Colonic mucosa (tissue), 4 donors: ENCODE data around the gene AIG1. TPM values are rescaled to one million over a fixed set of nuclear protein-coding genes. Genes with fewer than 3 reads are reported as not detected.

Experiments
- DNase-seq: peaks from one replicate; pipeline ENCODE4 v3.0.0-alpha.2; 2020
- H3K27ac ChIP-seq: fragments of 200-600 bp; one replicate; pipeline ENCODE4 v1.8.0; 2021
- H3K27me3 ChIP-seq: fragments of 200-600 bp; one replicate; pipeline ENCODE4 v1.8.0; 2021
- H3K36me3 ChIP-seq: fragments of 200-600 bp; one replicate; pipeline ENCODE4 v1.8.0; 2021
- H3K4me1 ChIP-seq: fragments of 200-600 bp; one replicate; pipeline ENCODE4 v1.8.0; 2021; ENCODE audit warnings: mild to moderate bottlenecking
- H3K4me3 ChIP-seq: fragments of 200-600 bp; one replicate; pipeline ENCODE4 v1.8.0; 2021
- H3K9ac ChIP-seq, 2 donors: one replicate each; pipeline ENCODE4 v1.7.0; 2013; ENCODE audit warnings: control low read depth in 2 of 2, low read depth in 2 of 2, low read length in 2 of 2
- H3K9me3 ChIP-seq: fragments of 200-600 bp; one replicate; pipeline ENCODE4 v1.8.0; 2021
- intact Hi-C: fragments of 100-400 bp; cut with DNase I; formaldehyde crosslinking; loops from one replicate; pipeline ENCODE4 v1.14.1; 2022
- total RNA-seq, 2 donors: library from RNA; stranded (reverse); fragmentation: NEBNext Ultra II Directional in 1 of 2; extraction: Animal tissue kit (Norgen Biotek cat#: 25700) in 1 of 2; gene quantifications; one replicate each; pipeline ENCODE4 v1.2.1, GENCODE V29; 2021
- TF ChIP-seq, protein P1 (sequence below): fragments of 200-600 bp; IDR thresholded peaks from one replicate; pipeline ENCODE4 v1.8.0; 2022; ENCODE audit warnings: antibody characterized with exemption, mild to moderate bottlenecking
- donor health status: healthy.
- donor health status: DM: no; HTN: no; CAD: no.
- donor health status: DM: no; HTN: no; CAD: no.

AIG1 gene
- total RNA-seq, 2 donors from 2014 or later: 24.2 to 28.8 TPM

DNA sequence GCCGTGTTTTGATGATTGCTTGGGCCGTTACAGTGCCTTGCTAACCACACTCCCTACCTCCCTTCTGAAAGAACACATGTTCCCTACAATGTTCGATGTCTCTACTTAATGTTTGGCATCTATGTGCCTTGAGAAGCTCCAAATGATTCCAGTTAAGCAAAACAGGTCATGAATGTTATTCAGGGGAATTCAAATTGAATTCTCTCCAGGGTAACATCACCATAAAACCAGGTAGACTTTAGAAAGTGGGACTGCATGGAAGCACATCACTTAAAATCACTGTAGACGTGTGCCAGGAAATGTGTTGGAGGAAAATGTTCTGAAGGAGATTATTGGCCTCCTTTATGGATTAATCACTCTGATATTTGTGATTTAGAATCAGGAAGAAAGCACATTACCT lies 261.7 kb downstream of the AIG1 start:
- H3K9me3 ChIP-seq: no peaks in the 10 kb centered on the region
- TF ChIP-seq, protein P1, sequence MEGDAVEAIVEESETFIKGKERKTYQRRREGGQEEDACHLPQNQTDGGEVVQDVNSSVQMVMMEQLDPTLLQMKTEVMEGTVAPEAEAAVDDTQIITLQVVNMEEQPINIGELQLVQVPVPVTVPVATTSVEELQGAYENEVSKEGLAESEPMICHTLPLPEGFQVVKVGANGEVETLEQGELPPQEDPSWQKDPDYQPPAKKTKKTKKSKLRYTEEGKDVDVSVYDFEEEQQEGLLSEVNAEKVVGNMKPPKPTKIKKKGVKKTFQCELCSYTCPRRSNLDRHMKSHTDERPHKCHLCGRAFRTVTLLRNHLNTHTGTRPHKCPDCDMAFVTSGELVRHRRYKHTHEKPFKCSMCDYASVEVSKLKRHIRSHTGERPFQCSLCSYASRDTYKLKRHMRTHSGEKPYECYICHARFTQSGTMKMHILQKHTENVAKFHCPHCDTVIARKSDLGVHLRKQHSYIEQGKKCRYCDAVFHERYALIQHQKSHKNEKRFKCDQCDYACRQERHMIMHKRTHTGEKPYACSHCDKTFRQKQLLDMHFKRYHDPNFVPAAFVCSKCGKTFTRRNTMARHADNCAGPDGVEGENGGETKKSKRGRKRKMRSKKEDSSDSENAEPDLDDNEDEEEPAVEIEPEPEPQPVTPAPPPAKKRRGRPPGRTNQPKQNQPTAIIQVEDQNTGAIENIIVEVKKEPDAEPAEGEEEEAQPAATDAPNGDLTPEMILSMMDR: no peak

DNA sequence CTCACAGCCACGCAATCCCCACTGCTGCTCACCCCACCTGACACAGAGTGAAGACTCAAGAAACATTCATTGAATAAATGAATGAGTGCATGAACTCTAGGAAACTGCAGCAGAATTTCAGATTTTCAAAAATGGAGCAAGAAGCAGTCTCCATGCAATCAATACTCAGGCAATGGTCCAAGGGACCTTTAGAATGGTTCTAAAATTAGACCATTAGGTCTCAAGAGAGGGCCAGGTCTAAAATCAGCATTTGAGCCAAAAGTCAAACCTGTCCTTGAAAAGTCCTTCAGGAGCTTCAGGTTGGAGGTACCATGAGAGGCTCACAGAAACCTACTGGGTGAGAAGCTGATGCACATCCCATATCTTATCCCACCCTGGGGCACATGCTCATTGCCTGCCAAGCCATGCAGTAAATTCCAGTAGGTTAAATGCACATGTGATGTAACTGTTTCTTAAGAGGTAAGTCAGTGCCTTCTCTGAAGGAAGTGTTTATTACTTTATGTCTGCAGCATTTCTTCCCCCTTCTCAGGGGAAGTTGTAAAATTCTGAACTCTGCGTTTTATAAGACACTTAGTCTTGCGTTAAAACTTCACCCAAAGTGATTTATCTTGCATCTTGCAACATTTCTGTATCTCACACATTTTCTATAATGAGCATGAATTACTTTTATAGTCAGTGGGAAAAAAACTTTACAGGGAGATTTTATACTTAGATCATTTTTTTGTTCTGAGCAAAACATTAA lies 263.2 kb downstream of the AIG1 start:
- no peak for DNase-seq
- no peak overlapping the region for H3K9ac ChIP-seq
- no peaks in the 10 kb centered on the region for H3K9me3 ChIP-seq
- intact Hi-C loops: no loop called here
- H3K27ac ChIP-seq: no peak overlapping the region
- H3K4me1 ChIP-seq: no peaks in the 10 kb centered on the region
- TF ChIP-seq, protein P1: no peak
- H3K4me3 ChIP-seq: no peak overlapping the region
- H3K27me3 ChIP-seq: no peaks in the 10 kb centered on the region
- H3K36me3 ChIP-seq: no peaks in the 10 kb centered on the region

More for the DNA sequence above, 261.7 kb downstream of the AIG1 start:
- Histone ChIP-seq H3K9ac (no peak overlapping the region), H3K27me3 (no peaks in the 10 kb centered on the region), H3K36me3 (no peaks in the 10 kb centered on the region), H3K27ac (no peak overlapping the region), H3K4me1 (no peaks in the 10 kb centered on the region), H3K4me3 (no peak overlapping the region)
- intact Hi-C loops: no loop called here
- DNase-seq: no peak

DNA sequence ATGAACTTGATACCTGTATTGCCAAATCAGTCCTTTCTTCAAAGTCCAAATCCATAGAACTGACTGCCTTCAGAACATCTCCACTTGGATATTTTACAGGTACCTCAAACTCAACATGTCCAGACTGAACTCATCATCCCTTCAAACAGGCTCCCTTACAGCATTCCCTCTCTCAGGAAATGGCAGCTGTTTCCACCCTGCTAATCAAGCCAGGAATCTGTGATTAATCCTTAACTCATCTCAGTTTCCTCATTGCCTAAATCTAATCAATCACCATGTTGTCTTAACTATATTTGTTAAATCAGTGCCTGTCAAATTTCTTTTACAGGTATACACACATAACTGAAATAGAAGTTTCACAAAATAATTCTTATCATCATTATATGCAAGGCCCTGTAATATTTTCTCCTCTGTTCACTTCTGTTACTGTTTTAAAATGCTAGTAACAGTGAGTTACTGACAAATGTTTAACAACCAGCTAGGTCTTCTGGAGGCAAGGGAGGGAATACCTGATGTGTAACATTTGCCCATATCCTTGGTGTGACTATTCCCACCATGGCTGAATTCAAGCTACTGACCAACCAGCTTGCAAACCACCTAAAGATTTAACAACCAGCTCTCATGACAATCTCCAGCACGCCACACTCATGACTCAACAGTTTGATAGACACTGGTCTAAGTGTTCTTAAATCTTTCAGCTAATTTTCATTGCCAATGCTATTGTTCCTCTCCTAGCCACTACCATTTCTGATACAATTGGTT lies 264.9 kb downstream of the AIG1 start:
- intact Hi-C loops: no loop called here
- H3K4me1 ChIP-seq: no peaks in the 10 kb centered on the region
- DNase-seq: no peak
- no peak overlapping the region for H3K27ac ChIP-seq
- H3K9me3 ChIP-seq: no peaks in the 10 kb centered on the region
- no peak overlapping the region for H3K9ac ChIP-seq
- H3K4me3 ChIP-seq: no peak overlapping the region
- no peaks in the 10 kb centered on the region for H3K27me3 ChIP-seq
- TF ChIP-seq, protein P1: no peak
- no peaks in the 10 kb centered on the region for H3K36me3 ChIP-seq

DNA sequence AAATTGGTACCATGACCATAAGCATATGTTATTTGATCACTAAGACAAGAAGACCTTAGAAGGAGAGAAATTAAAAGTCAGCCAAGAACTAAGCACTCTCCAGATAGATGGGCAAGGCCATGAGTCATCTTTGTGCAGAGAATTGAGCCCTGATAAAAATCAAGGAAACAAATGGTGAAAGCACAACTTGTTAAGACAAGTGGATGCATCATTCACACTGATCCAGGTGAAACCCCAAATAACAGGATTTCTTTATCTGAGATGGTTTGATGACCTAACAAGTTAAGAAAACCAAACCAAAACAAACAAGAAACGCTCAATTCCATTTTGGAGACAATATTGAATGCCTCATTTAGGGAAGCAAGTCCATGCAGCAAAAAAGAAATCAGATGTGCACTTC lies 268.2 kb downstream of the AIG1 start:
- no peaks in the 10 kb centered on the region for H3K27me3 ChIP-seq
- H3K4me3 ChIP-seq: no peak overlapping the region
- intact Hi-C loops: no loop called here
- DNase-seq: no peak
- H3K27ac ChIP-seq: no peak overlapping the region
- TF ChIP-seq, protein P1: no peak
- H3K9ac ChIP-seq: no peak overlapping the region
- no peaks in the 10 kb centered on the region for H3K4me1 ChIP-seq
- H3K36me3 ChIP-seq: no peaks in the 10 kb centered on the region
- H3K9me3 ChIP-seq: no peaks in the 10 kb centered on the region

DNA sequence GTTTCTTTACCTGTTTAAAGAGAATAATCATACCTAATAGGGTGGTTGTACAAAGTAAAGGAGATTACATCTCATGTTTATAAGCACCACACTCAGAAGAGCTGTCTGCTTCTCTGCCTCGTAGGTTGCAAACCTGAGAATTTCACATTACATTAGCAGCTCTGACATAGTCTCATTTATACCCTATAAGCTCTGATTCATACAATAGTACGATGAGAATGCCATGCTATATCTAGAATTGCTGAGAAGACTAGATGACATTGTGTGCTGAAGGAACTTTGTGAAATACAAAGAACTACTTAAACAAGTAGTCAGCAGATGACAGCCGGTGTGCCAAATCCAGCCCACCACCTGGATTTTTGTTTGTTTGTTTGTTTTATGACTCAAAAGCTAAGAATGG lies 268.6 kb downstream of the AIG1 start:
- intact Hi-C loops: no loop called here
- no peak for DNase-seq
- Histone ChIP-seq H3K4me1 (no peaks in the 10 kb centered on the region), H3K9me3 (no peaks in the 10 kb centered on the region), H3K9ac (no peak overlapping the region), H3K4me3 (no peak overlapping the region), H3K27ac (no peak overlapping the region), H3K27me3 (no peaks in the 10 kb centered on the region), H3K36me3 (no peaks in the 10 kb centered on the region)
- TF ChIP-seq, protein P1: no peak
